ENCODE measurements around the gene ELAVL1. TPM values are rescaled to one million over a fixed set of nuclear protein-coding genes. Genes with fewer than 3 reads are reported as not detected.
A peak's percentile ranks its signal among the peaks of the same experiment; 100 is the strongest.

ELAVL1 gene
- total RNA-seq, 2 experiments from 2014 or later, result 109 TPM

DNA sequence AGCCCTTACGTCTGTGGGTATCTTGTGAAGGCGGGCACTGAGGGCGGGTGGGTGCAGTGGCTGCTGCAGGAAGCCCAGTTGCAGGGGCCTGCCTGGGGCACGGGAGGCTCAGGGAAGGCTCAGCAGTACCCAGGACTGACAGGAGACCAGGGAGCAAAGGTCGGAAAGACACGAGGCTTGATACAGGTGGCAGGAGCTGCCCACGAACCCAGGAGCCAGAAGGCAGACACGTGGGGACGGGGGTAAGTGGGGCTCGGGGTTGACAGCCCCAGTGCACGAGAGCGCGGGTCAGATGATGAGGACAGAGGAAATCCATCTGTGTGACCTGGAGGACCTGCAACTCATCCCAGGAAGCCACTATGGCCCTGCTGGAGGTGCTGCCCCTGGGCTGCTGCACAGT lies 25.3 kb downstream of the ELAVL1 start:
- ChIA-PET CTCF (no interaction called here), POLR2A (no interaction called here)
- Mint-ChIP-seq H3K9me3 (no peaks in the 10 kb centered on the region), H3K27ac (no peak overlapping the region), H3K4me1 (no peaks in the 10 kb centered on the region), H3K27me3 (no peaks in the 10 kb centered on the region), H3K4me3 (no peak overlapping the region), H3K36me3 (ENCODE audit: low read depth) (peaks cover 4% of the 10 kb centered on the region)
- DNase-seq, result no peak

DNA sequence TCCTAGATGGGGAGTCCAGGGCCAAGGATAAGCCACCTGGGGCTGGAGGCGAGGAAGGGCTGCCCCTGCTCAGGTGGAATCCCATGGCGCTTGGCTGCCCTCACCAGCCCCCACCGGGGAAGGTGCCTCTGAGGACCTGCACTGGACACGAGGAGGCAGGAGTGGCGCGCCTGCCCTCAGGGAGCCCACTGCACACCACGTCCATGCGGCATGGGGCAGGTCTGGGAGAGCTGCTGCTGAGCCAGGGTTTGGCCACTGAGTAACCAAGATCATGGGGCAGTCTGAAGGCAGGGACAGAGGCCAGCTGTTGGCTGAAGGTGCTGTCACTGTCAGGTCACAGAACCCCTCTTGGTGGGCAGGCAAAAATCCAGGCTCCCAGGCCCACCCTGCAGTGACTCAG lies 25.9 kb downstream of the ELAVL1 start:
- Mint-ChIP-seq H3K27ac (no peak overlapping the region), H3K36me3 (ENCODE audit: low read depth) (peaks cover 4% of the 10 kb centered on the region), H3K4me1 (no peaks in the 10 kb centered on the region), H3K9me3 (no peaks in the 10 kb centered on the region), H3K27me3 (no peaks in the 10 kb centered on the region), H3K4me3 (no peak overlapping the region)
- ChIA-PET CTCF (no interaction called here), POLR2A (no interaction called here)
- no peak for DNase-seq

DNA sequence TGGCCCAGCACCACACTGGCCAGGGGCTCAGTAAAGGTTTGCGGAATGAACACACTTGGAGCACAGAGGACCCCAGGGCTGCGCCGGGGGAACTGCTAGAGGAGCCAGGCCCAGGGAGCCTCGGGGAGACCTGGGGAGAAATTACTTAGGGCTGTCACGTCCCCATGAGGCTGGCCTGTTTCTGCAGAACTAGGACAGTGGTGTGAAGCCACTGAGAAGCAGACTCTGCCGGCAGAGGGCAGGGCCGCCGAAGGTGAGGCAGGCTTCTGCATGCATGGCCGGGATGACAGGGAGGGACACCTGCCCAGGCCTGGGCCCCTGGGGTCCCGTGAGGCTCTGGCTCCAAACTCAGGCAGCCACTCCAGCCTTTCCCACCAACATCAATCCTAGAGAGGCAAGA lies 26.4 kb downstream of the ELAVL1 start:
- ChIA-PET CTCF (no interaction called here), POLR2A (no interaction called here)
- no peaks in the 10 kb centered on the region for H3K4me1 Mint-ChIP-seq
- no peaks in the 10 kb centered on the region for H3K27me3 Mint-ChIP-seq
- no peak overlapping the region for H3K4me3 Mint-ChIP-seq
- DNase-seq, result no peak
- peaks cover 4% of the 10 kb centered on the region for H3K36me3 Mint-ChIP-seq (ENCODE audit: low read depth)
- no peaks in the 10 kb centered on the region for H3K9me3 Mint-ChIP-seq
- H3K27ac Mint-ChIP-seq, result no peak overlapping the region

DNA sequence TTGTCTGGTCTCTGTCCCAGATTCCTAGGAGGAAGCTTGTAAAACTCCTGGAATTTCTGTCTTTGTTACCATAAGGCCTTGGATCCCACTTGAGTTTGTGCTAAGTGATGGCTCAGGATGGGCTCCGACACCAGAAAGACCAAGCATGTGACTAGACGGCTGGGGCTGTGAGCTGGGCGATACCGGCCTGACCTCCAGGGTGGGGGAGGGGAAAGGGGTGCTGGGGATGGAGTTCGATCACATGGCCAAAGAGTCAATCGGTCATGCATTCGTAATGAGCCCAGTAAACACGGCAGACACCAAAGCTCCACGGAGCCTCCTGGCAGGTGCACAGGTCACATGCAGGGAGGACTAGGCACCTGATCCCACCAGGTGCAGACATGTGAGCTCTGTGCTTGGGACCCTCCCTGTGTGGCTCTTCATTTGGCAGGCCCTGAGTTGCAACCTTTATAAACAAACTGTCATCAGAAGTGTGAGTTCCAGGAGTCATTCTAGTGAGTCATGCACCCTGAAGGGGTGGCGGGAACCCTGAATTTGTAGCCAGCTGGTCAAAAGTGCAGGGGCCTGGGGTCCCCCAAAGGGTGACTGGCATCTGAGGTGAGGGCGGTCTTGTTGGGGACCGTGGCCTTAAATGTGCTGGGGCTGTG lies 27.1 kb downstream of the ELAVL1 start:
- CTCF ChIA-PET, result no interaction called here
- no peak for DNase-seq
- POLR2A ChIA-PET, result no interaction called here
- Mint-ChIP-seq H3K9me3 (no peaks in the 10 kb centered on the region), H3K4me1 (no peaks in the 10 kb centered on the region), H3K4me3 (no peak overlapping the region), H3K27ac (no peak overlapping the region), H3K36me3 (ENCODE audit: low read depth) (peaks cover 5% of the 10 kb centered on the region), H3K27me3 (no peaks in the 10 kb centered on the region)

DNA sequence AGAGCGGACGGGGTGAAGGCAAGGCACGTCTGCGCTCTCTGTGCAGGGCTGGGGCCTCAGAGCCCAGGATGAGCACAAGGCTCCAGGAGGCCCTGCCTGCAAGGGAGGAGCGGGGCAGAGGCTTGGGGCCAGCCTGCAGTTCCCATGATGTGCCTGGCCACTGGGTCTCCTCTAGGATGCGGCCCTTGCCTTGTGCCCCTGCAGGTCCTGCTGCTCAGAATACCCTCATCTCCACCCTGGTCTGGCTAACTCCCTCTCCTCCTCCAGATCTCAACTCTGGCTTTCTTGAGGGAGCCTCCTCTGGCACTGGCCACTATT lies 27.8 kb downstream of the ELAVL1 start:
- Mint-ChIP-seq H3K4me3 (no peak overlapping the region), H3K27ac (no peak overlapping the region), H3K27me3 (no peaks in the 10 kb centered on the region), H3K9me3 (no peaks in the 10 kb centered on the region), H3K36me3 (ENCODE audit: low read depth) (peaks cover 5% of the 10 kb centered on the region), H3K4me1 (no peaks in the 10 kb centered on the region)
- no peak for DNase-seq
- ChIA-PET POLR2A (no interaction called here), CTCF (no interaction called here)

DNA sequence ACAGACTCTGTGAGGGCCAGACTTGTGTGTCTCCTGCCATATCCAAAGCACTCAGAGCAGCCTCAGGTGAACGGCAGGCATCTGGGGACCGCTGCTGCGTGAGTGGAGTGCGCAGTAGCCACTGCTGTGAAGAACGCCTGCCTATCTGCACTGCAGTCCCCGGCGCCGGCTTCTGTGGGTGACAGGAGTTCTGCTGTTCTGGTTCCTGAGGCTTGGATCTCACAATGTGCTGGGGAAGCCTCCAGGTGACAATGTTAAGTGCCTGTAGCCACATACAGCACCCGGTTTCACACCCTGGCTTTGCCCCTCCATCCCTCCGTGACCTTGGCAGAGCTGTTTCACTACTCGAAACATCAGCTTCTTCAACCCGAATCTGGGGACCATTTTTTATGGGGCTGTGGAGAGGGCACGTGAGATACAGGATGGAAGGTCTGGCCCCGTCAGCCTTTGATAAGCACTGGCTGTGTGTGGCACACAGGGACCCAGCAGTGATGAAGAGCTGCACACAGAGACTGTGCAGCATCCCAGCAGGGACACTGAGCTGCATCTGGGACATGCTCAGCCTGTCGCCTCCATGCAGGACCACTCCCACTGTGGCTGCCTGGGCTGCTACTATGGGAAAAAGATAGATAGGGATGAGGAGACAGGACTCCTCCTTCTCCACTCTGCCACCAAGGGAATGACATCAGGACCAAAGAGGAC lies 28.3 kb downstream of the ELAVL1 start:
- H3K9me3 Mint-ChIP-seq, result no peaks in the 10 kb centered on the region
- POLR2A ChIA-PET, result no interaction called here

DNA sequence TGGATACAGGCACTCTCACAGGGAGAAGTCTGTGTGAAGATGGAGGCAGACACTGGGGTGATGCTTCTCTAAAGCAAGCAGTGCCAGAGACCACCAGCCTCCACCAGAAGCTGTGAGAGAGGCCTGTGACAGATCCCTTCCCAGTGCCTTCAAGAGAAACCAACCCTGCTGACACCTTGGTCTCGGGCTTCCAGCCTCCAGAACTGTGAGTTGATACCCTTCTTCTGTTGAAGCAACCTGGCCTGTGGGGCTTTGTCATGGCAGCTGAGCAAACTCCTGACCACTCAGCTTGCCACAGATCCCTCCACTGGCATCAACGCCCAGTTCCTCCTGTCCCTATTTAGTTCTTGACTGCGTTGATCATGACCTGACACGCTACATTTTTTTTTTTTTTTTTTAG lies 29.0 kb downstream of the ELAVL1 start:
- CTCF ChIA-PET, result interaction anchor here (0.8 kb wide), 1 partner anchor 26 kb away, joined by 3 read pairs; no protein-coding TSS in a partner anchor
- peaks cover 5% of the 10 kb centered on the region for H3K36me3 Mint-ChIP-seq (ENCODE audit: low read depth)
- POLR2A ChIA-PET, result no interaction called here
- no peaks in the 10 kb centered on the region for H3K4me1 Mint-ChIP-seq
- H3K27me3 Mint-ChIP-seq, result no peaks in the 10 kb centered on the region
- DNase-seq, result no peak
- H3K9me3 Mint-ChIP-seq, result no peaks in the 10 kb centered on the region
- no peak overlapping the region for H3K27ac Mint-ChIP-seq
- no peak overlapping the region for H3K4me3 Mint-ChIP-seq

More for the DNA sequence above, 28.3 kb downstream of the ELAVL1 start:
- Mint-ChIP-seq H3K27me3 (no peaks in the 10 kb centered on the region), H3K36me3 (ENCODE audit: low read depth) (peaks cover 5% of the 10 kb centered on the region), H3K4me3 (no peak overlapping the region), H3K27ac (no peak overlapping the region), H3K4me1 (no peaks in the 10 kb centered on the region)
- CTCF ChIA-PET, result interaction anchor here (0.5 kb wide), 1 partner anchor 257 kb away, joined by 4 read pairs; no protein-coding TSS in a partner anchor
- DNase-seq, result no peak

DNA sequence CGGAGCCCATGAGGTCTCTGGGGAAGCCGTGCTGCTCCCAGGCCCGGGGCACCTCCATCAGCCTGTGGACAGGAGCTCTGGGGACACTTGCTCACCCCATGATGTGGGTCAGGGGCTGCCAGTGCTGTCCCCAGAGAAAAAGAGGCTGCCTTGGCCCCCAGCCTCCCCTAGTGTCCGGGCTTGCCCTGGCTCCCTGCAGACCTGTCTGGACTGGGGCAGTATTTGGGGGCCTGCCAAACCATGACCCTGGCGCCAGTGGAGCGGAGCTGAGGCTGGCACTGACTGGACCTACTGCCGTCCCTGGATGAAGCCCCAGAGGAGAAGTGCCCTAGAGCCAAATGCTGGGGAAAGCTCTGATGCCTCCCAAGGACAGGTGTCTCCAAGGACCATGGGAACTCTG lies 30.4 kb downstream of the ELAVL1 start:
- Mint-ChIP-seq H3K27ac (no peak overlapping the region), H3K9me3 (no peaks in the 10 kb centered on the region), H3K4me1 (no peaks in the 10 kb centered on the region), H3K27me3 (no peaks in the 10 kb centered on the region), H3K36me3 (ENCODE audit: low read depth) (peaks cover 3% of the 10 kb centered on the region), H3K4me3 (no peak overlapping the region)
- ChIA-PET POLR2A (no interaction called here), CTCF (no interaction called here)
- no peak for DNase-seq

DNA sequence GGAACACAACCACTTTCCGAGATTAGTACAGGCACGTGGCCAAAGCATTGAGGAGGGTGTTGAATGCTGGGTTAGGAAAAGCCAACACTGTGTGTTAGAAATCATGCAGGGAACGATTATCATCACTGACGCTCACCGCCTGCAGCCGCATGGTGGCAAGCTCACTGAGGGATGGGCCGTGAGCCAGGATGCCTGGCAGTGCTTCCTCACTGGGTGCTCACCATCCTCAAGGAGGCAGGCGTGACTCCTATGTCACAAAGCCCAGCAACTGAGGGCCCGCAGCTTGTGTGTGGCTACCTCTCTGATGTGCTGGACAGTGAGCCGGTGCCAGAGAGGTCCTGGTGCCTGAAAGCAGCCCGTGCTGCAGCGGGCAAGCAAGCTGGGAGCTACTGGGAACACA lies 31.6 kb downstream of the ELAVL1 start:
- CTCF ChIA-PET, result interaction anchor here (1.2 kb wide), 1 partner anchor 27 kb away, joined by 3 read pairs; no protein-coding TSS in a partner anchor
- Mint-ChIP-seq H3K27ac (no peak overlapping the region), H3K36me3 (ENCODE audit: low read depth) (peaks cover 1% of the 10 kb centered on the region), H3K9me3 (no peaks in the 10 kb centered on the region), H3K4me1 (no peaks in the 10 kb centered on the region), H3K27me3 (no peaks in the 10 kb centered on the region), H3K4me3 (no peak overlapping the region)
- no peak for DNase-seq
- POLR2A ChIA-PET, result interaction anchor here (0.6 kb wide), 1 partner anchor 63 kb away, joined by 5 read pairs; no protein-coding TSS in a partner anchor

DNA sequence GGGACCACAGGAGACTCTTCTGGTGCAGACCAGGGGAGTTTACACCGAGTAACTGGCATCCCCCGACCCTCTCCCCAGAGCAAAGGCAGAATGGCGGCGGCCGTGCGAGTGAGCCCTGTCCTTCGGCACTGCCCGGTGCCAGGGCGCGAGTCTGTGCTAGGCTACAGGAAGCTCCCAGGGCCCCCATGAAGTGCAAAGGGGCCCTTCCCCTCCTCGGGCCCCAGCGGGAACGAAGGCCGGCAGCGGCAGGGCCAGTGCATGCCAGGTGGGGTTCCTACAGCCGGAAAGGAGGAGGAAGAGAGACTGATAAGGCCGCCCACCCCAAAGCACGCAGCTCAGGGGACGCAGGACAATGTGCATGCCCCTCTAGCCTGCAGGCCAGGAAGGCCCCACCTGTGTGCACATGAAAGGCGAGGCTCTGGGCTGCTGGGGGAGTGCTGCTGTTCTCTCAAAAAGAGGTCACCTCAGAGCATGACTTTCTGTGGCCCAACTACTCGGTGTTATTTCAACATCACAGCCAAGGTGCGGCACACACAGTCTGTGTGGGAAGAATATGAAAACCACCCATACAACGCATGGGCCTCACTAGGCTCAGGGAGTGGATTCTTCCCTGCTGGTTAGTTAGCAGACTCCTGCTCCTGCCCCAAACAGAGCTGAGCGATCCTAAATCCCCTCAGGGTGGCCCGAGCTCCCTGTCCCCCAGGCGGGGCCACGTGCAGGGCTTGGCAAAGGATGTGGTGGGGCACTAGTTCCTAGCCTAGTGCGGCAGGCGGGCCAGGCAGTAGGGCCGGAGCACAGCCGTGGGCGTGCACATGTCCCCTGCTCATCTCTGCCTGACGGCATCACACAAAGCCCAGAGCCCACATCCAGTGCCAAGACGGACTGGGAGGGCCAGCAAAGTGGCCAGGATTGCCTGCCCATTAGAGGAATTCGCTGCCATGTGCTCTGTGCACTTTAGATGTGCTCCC lies 33.6 kb downstream of the ELAVL1 start:
- H3K36me3 Mint-ChIP-seq (ENCODE audit: low read depth), result peaks cover 7% of the 10 kb centered on the region
- no peak overlapping the region for H3K4me3 Mint-ChIP-seq
- H3K9me3 Mint-ChIP-seq, result no peaks in the 10 kb centered on the region
- H3K4me1 Mint-ChIP-seq, result no peaks in the 10 kb centered on the region
- no peaks in the 10 kb centered on the region for H3K27me3 Mint-ChIP-seq
- ChIA-PET CTCF (interaction anchor here (1.3 to 2.7 kb wide), 5 partner anchors 9 to 30 kb away, joined by 3 to 13 read pairs (median 7); partner anchors contain the start of gene TIMM44), POLR2A (interaction anchor here (0.5 kb wide), 1 partner anchor 155 kb away, joined by 5 read pairs; no protein-coding TSS in a partner anchor)
- DNase-seq, result no peak
- no peak overlapping the region for H3K27ac Mint-ChIP-seq

DNA sequence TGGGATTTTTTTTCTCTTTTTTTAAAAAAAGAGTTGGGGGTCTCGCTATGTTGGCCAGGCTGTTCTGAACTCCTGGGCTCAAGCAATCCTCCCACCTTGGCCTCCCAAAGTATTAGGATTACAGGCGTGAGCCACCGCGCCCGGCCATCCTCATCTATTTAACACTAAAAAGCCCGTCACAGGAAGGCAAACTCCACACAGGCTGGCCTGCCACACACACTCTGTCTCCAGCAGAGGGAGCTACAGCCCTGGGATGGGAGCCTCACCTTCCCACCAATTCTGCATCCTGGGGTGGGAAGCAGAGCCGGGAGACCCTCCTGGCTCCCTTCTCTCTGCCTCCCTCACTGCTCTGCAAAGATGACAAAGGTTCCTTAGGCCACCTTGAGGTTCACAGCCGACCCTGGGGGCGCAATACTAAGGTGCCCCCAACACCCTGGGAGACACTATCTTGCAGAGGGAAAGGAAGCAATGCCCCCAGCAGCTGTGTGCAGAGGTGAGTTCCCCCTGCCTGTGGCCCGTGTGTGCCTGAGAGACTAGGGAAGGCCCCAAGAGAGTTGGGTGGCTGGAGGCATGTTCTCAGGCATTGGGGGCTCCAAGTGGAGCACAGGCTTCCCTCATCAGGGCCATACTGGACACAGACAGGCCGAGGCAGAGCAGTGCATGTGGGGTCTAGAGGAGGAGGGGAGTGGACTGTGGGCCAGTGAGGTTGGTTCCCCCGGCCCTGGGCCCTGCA lies 34.6 kb downstream of the ELAVL1 start:
- ChIA-PET POLR2A (interaction anchor here (0.6 kb wide), 1 partner anchor 27 kb away, joined by 3 read pairs; no protein-coding TSS in a partner anchor), CTCF (interaction anchor here (0.6 to 2.7 kb wide), 8 partner anchors 8 to 1892 kb away, joined by 3 to 13 read pairs (median 6); partner anchors contain the start of gene TIMM44)
- peaks cover 11% of the 10 kb centered on the region for H3K36me3 Mint-ChIP-seq (ENCODE audit: low read depth)
- H3K27me3 Mint-ChIP-seq, result no peaks in the 10 kb centered on the region
- peak; percentile 44 for DNase-seq
- no peak overlapping the region for H3K4me3 Mint-ChIP-seq
- peak overlapping the region; percentile 50 for H3K27ac Mint-ChIP-seq
- peaks cover 3% of the 10 kb centered on the region for H3K4me1 Mint-ChIP-seq
- H3K9me3 Mint-ChIP-seq, result no peaks in the 10 kb centered on the region

DNA sequence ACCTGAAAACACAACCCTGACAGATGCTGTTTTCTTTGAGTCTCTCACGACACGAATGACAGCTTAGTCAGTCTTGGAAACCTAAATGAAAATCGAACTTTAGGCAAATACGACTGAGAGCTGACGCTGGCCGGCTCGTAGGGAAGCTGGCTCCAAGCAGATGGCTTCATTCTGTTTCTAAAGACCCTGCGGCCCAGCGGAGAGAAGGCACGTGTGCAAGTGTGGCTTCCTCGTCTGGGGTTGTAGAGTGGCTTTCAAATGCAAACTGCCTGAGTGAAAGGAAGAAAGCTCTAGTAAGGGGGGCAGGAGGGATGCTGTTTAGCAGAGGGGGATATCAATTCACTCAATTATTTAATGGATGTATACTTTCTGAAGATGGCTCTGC lies 35.9 kb downstream of the ELAVL1 start:
- Mint-ChIP-seq H3K9me3 (no peaks in the 10 kb centered on the region), H3K4me3 (no peak overlapping the region), H3K27me3 (no peaks in the 10 kb centered on the region), H3K4me1 (peaks cover 3% of the 10 kb centered on the region), H3K36me3 (ENCODE audit: low read depth) (peaks cover 13% of the 10 kb centered on the region), H3K27ac (no peak overlapping the region)
- CTCF ChIA-PET, result interaction anchor here (0.8 to 2.7 kb wide), 6 partner anchors 16 to 52 kb away, joined by 3 to 13 read pairs (median 5); partner anchors contain the start of gene TIMM44
- no peak for DNase-seq
- POLR2A ChIA-PET, result no interaction called here

Measured in activated CD4-positive, alpha-beta T cell treated with anti-CD3 and anti-CD28 coated beads, Interleukin-2, amount 10 ng/mL, durations not matched to agents 7 days and 5 days (primary cell).